HepG2 (cell line): Measurements from ENCODE around the gene ADSS1. TPM values are rescaled to one million over a fixed set of nuclear protein-coding genes. Genes with fewer than 3 reads are reported as not detected.

Source experiments
- ATAC-seq: fragments of 200-7000 bp; cut with Tn5 transposase; 3 replicates; pipeline ENCODE4 v1.9.1; 2020; ENCODE audit warnings: mild to moderate bottlenecking, moderate library complexity
- BruUV-seq: library from RNA; stranded (reverse); fragments of 400-500 nt; replicated peaks from 2 replicates; lab custom pipeline; 2021; lab: Mats Ljungman, UMichigan
- CTCF ChIA-PET: fragments of 300-600 bp; formaldehyde crosslinking; extraction: SDS; loops from one replicate; lab custom pipeline; 2021; ENCODE audit warnings: low total read pairs, inconsistent platforms, low intra/inter-chr PET ratio; lab: Yijun Ruan, JAX
- POLR2A ChIA-PET: fragments of 350-600 bp; sonication (Branson Sonifier 250); formaldehyde crosslinking; loops from one replicate; lab custom pipeline; 2020; ENCODE audit warnings: antibody characterized with exemption, inconsistent platforms; lab: Yijun Ruan, JAX
- DNase-seq: peaks from one replicate; pipeline ENCODE4 v3.0.0-alpha.2; 2015; ENCODE audit warnings: low spot score
- FAIRE-seq: peaks from 3 replicates; lab custom pipeline; 2011; peaks lifted over from hg19 to GRCh38; lab: Jason Lieb, UNC
- H2AFZ ChIP-seq: one replicate; pipeline ENCODE4 v1.6.1; 2011; ENCODE audit warnings: low read length, inconsistent platforms
- H3K27ac ChIP-seq: fragments of 300-600 bp; 3 replicates; pipeline ENCODE4 v1.8.0; 2011; ENCODE audit warnings: mixed run types, mild to moderate bottlenecking, mixed read lengths, low read length, inconsistent platforms; ENCODE audit not compliant: insufficient read depth; ENCODE audit errors: extremely low read length
- H3K27me3 ChIP-seq, 2 experiments: fragments of 200-600 bp in 1 of 2; 2 replicates in 1 of 2; 3 replicates in 1 of 2; pipeline versions ENCODE4 v1.6.0 to v1.8.0; 2011; ENCODE audit warnings: low read length in 2 of 2, mild to moderate bottlenecking in 2 of 2, moderate library complexity in 2 of 2, inconsistent platforms in 1 of 2; ENCODE audit not compliant: insufficient read depth in 2 of 2, control insufficient read depth in 1 of 2
- H3K36me3 ChIP-seq, 2 experiments: fragments of 200-600 bp in 1 of 2; replicated peaks in 1 of 2; 2 replicates in 1 of 2; 3 replicates in 1 of 2; pipeline versions ENCODE4 v1.5.1 to v1.8.0; 2011; ENCODE audit warnings: low read length in 2 of 2, inconsistent platforms in 1 of 2; ENCODE audit not compliant: insufficient read depth in 2 of 2, control insufficient read depth in 1 of 2
- H3K4me1 ChIP-seq: 2 replicates; pipeline ENCODE4 v1.5.1; 2012; ENCODE audit warnings: low read length, inconsistent platforms; ENCODE audit not compliant: insufficient read depth
- H3K4me2 ChIP-seq: 2 replicates; pipeline ENCODE4 v1.6.0; 2011; ENCODE audit warnings: low read depth, low read length, inconsistent platforms
- H3K4me3 ChIP-seq, 3 experiments: fragments of 200-600 bp in 1 of 3; sonication (generic), shearing (Covaris generic) in 1 of 3; replicated peaks in 1 of 3; 2 replicates each; pipeline ENCODE4 v1.5.1; 2011 to 2016; ENCODE audit warnings: low read length in 3 of 3, inconsistent platforms in 2 of 3, low read depth in 2 of 3, mild to moderate bottlenecking in 2 of 3, control low read depth in 1 of 3, mixed read lengths in 1 of 3; ENCODE audit not compliant: insufficient read depth in 1 of 3
- H3K79me2 ChIP-seq: one replicate; pipeline ENCODE4 v1.6.1; 2011; ENCODE audit warnings: low read length, inconsistent platforms; ENCODE audit not compliant: insufficient read depth
- H3K9ac ChIP-seq: 2 replicates; pipeline ENCODE4 v1.6.0; 2011; ENCODE audit warnings: mild to moderate bottlenecking, low read depth, low read length, inconsistent platforms; ENCODE audit not compliant: insufficient read depth
- H3K9me3 ChIP-seq: 2 replicates; pipeline ENCODE4 v1.5.1; 2012; ENCODE audit warnings: mild to moderate bottlenecking, low read length
- H4K20me1 ChIP-seq: 2 replicates; pipeline ENCODE4 v1.6.0; 2011; ENCODE audit warnings: inconsistent platforms, mild to moderate bottlenecking, low read length, moderate library complexity; ENCODE audit not compliant: insufficient read depth
- HIVEP1 ChIP-seq: sonication (generic); formaldehyde crosslinking; IDR thresholded peaks from 2 replicates; pipeline ENCODE4 v1.4.0; 2020; ENCODE audit warnings: mild to moderate bottlenecking, missing genetic modification reagents
- KAT8 ChIP-seq: IDR thresholded peaks from 2 replicates; pipeline ENCODE4 v1.6.1; 2016; ENCODE audit warnings: missing genetic modification reagents, missing compliant biosample characterization
- NR2F2 ChIP-seq: IDR thresholded peaks from 2 replicates; pipeline ENCODE4 v1.6.1; 2012; ENCODE audit warnings: low read depth, inconsistent platforms, borderline replicate concordance
- RCOR2 ChIP-seq: IDR thresholded peaks from 2 replicates; pipeline ENCODE4 v1.6.1; 2016; ENCODE audit warnings: missing biosample characterization, missing genetic modification reagents
- TCF7L2 ChIP-seq: IDR thresholded peaks from 2 replicates; pipeline ENCODE4 v1.6.1; 2011; ENCODE audit warnings: mild to moderate bottlenecking, low read depth, low read length, moderate library complexity
- ZNF44 ChIP-seq: sonication (generic); formaldehyde crosslinking; IDR thresholded peaks from 2 replicates; pipeline ENCODE4 v1.5.1; 2020; ENCODE audit warnings: mild to moderate bottlenecking, missing genetic modification reagents
- ZNF572 ChIP-seq: sonication (generic); formaldehyde crosslinking; IDR thresholded peaks from 2 replicates; pipeline ENCODE4 v1.5.1; 2020; ENCODE audit warnings: mild to moderate bottlenecking, missing genetic modification reagents
- WGBS: methylation state at CpG from one replicate; pipeline ENCODE4 v1.1.6; 2017; ENCODE audit warnings: low lambda C conversion rate; 5-methylcytosine and 5-hydroxymethylcytosine counted together
- in situ Hi-C: cut with HindIII; loops from 2 replicates; pipeline ENCODE4 v1.10.0; 2017; ENCODE audit warnings: low pct_unique_long_range_greater_than_20kb; ENCODE audit not compliant: extremely low pct_ligation_motif_present
- intact Hi-C: fragments of 100-400 bp; cut with micrococcal nuclease; formaldehyde crosslinking; loops from one replicate; pipeline ENCODE4 v1.10.0; 2022; ENCODE audit not compliant: unreplicated experiment
- polyA plus RNA-seq, 8 experiments: library from polyadenylated mRNA; depleted of rRNA in 3 of 8; stranded (reverse) in 7 of 8; unstranded in 1 of 8; fragments of >200 nt; fragmentation: Illumina TruSeq in 4 of 8; extraction: Trizol in 4 of 8; gene quantifications; 2 replicates each; pipeline versions ENCODE4 v1.2.1 to v1.2.3, GENCODE V29; 2011 to 2016; ENCODE audit warnings: low read depth in 4 of 8, missing spikeins in 1 of 8, mixed read lengths in 1 of 8; ENCODE audit not compliant: insufficient read depth in 1 of 8
- total RNA-seq, 5 experiments: library from RNA; depleted of rRNA; stranded (reverse); fragments of >200 nt; fragmentation: Illumina TruSeq; extraction: Trizol; gene quantifications; 2 replicates each; pipeline ENCODE4 v1.2.3, GENCODE V29; 2016; ENCODE audit warnings: low read depth in 1 of 5
- TF ChIP-seq, protein P1 (sequence below): sonication (generic); formaldehyde crosslinking; IDR thresholded peaks from 2 replicates; pipeline ENCODE4 v1.8.0; 2022; ENCODE audit warnings: mild to moderate bottlenecking, missing genetic modification reagents, moderate library complexity
- TF ChIP-seq, protein P2 (sequence below): sonication (generic); formaldehyde crosslinking; IDR thresholded peaks from 2 replicates; pipeline ENCODE4 v1.5.0; 2020; ENCODE audit warnings: mild to moderate bottlenecking, missing genetic modification reagents, moderate library complexity
- TF ChIP-seq, protein P3 (sequence below): sonication (generic); formaldehyde crosslinking; IDR thresholded peaks from 2 replicates; pipeline ENCODE4 v1.4.0; 2020; ENCODE audit warnings: missing genetic modification reagents, borderline replicate concordance

Gene ADSS1
- total and polyA plus RNA-seq, 2 of the 13 experiments (the other 11 are each of a cell fraction or from before 2014, with no cell fraction given): 1.0 to 36.7 TPM

DNA sequence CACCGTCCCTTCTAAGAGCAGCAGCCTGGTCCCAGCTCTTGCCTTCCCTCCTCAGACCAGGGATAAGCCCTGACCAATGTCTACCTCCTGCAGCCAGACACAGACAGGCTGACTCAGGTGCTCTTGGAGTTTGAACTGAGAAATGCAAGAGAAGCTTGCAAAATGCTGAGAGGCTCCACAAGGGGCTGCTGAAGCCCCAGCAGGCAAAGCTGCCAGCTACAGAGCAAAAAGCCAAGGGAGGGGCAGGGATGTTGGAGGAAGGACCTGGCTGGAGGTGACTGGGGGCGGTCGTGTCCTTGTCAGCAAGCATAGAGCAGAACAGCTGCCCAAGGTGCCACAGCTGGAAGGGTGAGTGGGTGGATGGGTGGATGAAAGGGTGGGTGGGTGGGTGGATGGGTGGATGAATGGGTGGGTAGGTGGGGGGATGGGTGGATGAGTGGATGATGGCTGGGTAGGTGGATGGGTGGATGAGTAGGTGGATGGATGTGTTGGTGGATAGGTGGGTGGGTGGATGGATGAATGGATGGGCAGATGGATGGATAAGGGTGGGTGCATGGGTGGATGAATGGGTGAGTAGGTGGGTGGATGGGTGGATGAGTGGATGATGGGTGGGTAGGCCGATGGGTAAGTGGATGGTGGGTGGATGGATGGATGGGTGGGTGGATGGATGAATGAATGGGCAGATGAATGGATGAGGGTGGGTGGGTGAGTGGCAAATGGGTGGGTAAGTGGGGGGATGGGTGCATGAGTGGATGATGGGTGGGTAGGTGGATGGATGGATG, 38.6 kb upstream of the ADSS1 start (continued):
- TF ChIP-seq, protein P1, sequence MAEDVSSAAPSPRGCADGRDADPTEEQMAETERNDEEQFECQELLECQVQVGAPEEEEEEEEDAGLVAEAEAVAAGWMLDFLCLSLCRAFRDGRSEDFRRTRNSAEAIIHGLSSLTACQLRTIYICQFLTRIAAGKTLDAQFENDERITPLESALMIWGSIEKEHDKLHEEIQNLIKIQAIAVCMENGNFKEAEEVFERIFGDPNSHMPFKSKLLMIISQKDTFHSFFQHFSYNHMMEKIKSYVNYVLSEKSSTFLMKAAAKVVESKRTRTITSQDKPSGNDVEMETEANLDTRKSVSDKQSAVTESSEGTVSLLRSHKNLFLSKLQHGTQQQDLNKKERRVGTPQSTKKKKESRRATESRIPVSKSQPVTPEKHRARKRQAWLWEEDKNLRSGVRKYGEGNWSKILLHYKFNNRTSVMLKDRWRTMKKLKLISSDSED (CRISPR knock-in tag): no peak
- TF ChIP-seq, protein P2, sequence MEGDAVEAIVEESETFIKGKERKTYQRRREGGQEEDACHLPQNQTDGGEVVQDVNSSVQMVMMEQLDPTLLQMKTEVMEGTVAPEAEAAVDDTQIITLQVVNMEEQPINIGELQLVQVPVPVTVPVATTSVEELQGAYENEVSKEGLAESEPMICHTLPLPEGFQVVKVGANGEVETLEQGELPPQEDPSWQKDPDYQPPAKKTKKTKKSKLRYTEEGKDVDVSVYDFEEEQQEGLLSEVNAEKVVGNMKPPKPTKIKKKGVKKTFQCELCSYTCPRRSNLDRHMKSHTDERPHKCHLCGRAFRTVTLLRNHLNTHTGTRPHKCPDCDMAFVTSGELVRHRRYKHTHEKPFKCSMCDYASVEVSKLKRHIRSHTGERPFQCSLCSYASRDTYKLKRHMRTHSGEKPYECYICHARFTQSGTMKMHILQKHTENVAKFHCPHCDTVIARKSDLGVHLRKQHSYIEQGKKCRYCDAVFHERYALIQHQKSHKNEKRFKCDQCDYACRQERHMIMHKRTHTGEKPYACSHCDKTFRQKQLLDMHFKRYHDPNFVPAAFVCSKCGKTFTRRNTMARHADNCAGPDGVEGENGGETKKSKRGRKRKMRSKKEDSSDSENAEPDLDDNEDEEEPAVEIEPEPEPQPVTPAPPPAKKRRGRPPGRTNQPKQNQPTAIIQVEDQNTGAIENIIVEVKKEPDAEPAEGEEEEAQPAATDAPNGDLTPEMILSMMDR (CRISPR knock-in tag): peak; percentile 43
- TF ChIP-seq ZNF572 (CRISPR knock-in tag): no peak
- no peak for TF ChIP-seq HIVEP1 (CRISPR knock-in tag)
- TF ChIP-seq ZNF44 (CRISPR knock-in tag): no peak
- no peak for TF ChIP-seq RCOR2 (CRISPR knock-in tag)

DNA sequence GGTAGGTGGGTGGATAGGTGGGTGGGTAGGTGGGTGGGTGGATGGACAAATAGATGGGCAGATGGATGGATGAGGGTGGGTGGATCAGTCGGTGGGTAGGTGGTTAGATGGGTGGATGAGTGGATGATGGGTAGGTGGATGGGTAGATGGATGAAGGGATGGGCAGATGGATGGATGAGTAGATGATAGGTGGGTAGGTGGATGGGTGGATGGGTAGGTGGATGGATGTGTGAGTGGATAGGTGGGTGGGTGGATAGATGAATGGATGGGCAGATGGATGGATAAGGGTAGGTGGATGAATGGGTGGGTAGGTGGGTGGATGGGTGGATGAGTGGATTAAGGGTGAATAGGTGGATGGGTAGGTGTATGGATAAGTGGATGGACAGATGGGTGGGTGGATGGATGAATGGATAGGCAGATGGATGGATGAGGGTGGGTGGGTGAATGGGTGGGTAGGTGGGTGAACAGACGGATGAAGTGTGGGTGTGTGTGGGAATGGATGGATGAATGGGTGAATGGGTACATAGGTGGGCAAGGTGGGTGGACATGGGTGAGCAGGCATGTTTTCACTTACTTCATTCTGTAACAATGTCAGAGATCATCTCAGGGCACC, 37.9 kb upstream of the ADSS1 start:
- ATAC-seq (no peak), DNase-seq (no peak), FAIRE-seq (no peak)
- intact Hi-C loops: loop anchor here (1.0 to 5.0 kb wide), 2 partner anchors 22 to 34 kb away; no protein-coding TSS in a partner anchor
- Histone ChIP-seq H3K27me3 (no peaks in the 10 kb centered on the region), H3K27ac (no peak overlapping the region), H3K4me3 (no peak overlapping the region), H2AFZ (no peak overlapping the region), H3K36me3 (no peaks in the 10 kb centered on the region), H3K79me2 (peaks cover 14% of the 10 kb centered on the region), H3K9ac (no peak overlapping the region), H3K4me2 (peak overlapping the region; percentile 80), H4K20me1 (peaks cover 5% of the 10 kb centered on the region; the same call in 1 of the 2 replicates), H3K4me1 (peaks cover 77% of the 10 kb centered on the region), H3K9me3 (no peaks in the 10 kb centered on the region)
- POLR2A ChIA-PET: interaction anchor here (4.5 kb wide), 1 partner anchor 20 kb away, joined by 89 read pairs; no protein-coding TSS in a partner anchor
- in situ Hi-C loops: no loop called here
- 92% methylated on average over 2 of the region's 2 CpGs for WGBS
- BruUV-seq: no TSS peak
- CTCF ChIA-PET: interaction anchor here (1.4 kb wide), 2 partner anchors 20 to 23 kb away, joined by 4 to 5 read pairs; no protein-coding TSS in a partner anchor
- TF ChIP-seq NR2F2: no peak
- TF ChIP-seq TCF7L2: no peak
- TF ChIP-seq, protein P3, sequence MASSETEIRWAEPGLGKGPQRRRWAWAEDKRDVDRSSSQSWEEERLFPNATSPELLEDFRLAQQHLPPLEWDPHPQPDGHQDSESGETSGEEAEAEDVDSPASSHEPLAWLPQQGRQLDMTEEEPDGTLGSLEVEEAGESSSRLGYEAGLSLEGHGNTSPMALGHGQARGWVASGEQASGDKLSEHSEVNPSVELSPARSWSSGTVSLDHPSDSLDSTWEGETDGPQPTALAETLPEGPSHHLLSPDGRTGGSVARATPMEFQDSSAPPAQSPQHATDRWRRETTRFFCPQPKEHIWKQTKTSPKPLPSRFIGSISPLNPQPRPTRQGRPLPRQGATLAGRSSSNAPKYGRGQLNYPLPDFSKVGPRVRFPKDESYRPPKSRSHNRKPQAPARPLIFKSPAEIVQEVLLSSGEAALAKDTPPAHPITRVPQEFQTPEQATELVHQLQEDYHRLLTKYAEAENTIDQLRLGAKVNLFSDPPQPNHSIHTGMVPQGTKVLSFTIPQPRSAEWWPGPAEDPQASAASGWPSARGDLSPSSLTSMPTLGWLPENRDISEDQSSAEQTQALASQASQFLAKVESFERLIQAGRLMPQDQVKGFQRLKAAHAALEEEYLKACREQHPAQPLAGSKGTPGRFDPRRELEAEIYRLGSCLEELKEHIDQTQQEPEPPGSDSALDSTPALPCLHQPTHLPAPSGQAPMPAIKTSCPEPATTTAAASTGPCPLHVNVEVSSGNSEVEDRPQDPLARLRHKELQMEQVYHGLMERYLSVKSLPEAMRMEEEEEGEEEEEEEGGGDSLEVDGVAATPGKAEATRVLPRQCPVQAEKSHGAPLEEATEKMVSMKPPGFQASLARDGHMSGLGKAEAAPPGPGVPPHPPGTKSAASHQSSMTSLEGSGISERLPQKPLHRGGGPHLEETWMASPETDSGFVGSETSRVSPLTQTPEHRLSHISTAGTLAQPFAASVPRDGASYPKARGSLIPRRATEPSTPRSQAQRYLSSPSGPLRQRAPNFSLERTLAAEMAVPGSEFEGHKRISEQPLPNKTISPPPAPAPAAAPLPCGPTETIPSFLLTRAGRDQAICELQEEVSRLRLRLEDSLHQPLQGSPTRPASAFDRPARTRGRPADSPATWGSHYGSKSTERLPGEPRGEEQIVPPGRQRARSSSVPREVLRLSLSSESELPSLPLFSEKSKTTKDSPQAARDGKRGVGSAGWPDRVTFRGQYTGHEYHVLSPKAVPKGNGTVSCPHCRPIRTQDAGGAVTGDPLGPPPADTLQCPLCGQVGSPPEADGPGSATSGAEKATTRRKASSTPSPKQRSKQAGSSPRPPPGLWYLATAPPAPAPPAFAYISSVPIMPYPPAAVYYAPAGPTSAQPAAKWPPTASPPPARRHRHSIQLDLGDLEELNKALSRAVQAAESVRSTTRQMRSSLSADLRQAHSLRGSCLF (CRISPR knock-in tag): no peak
- no peak for TF ChIP-seq KAT8
